Measurements from ENCODE around the gene CDH18.

CDH18 gene

DNA sequence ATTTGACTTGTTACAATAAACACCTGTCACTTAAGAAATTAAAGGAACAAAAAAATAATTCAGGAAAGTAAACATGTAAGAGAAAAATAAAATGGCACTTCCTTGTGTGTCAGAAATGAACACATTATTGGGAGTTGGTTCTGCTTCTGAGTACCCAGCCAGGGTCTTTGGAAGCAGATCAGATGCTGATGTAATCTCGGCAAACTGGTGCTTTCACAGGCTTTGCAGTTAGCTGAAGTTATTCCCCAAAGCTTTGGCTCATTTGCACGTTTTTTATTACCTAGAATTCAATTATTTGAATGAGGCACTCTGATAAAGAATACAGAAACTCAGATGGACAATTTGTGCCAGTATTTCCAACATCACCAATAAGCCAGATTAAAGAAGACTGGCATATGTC, 10.9 kb downstream of the CDH18 start:
- Histone ChIP-seq H3K4me3 (ENCODE audit: low read length) (no peak overlapping the region), H3K9me3 (replicated peaks; ENCODE audit: insufficient read depth, low read length) (no peaks in the 10 kb centered on the region), H3K9me2 (replicated peaks; ENCODE audit: insufficient read depth, low read length) (no peaks in the 10 kb centered on the region), H3K27me3 (replicated peaks; ENCODE audit: insufficient read depth, low read length) (no peaks in the 10 kb centered on the region), H2AFZ (ENCODE audit: low read length) (no peak overlapping the region), H3K4me1 (ENCODE audit: low read length) (no peaks in the 10 kb centered on the region), H3F3A (ENCODE audit: insufficient read depth, low read length) (no peaks in the 10 kb centered on the region), H4K20me1 (ENCODE audit: insufficient read depth, low read length) (no peaks in the 10 kb centered on the region), H3K36me3 (replicated peaks; ENCODE audit: insufficient read depth, low read length) (no peaks in the 10 kb centered on the region), H3K9ac (ENCODE audit: low read length) (no peak overlapping the region), H3K79me2 (ENCODE audit: low read length) (no peaks in the 10 kb centered on the region), H3K4me2 (ENCODE audit: low read depth, low read length) (no peak overlapping the region), H3K27ac (ENCODE audit: low read length) (no peak overlapping the region)
- no peak for DNase-seq
- TF ChIP-seq, protein P1, sequence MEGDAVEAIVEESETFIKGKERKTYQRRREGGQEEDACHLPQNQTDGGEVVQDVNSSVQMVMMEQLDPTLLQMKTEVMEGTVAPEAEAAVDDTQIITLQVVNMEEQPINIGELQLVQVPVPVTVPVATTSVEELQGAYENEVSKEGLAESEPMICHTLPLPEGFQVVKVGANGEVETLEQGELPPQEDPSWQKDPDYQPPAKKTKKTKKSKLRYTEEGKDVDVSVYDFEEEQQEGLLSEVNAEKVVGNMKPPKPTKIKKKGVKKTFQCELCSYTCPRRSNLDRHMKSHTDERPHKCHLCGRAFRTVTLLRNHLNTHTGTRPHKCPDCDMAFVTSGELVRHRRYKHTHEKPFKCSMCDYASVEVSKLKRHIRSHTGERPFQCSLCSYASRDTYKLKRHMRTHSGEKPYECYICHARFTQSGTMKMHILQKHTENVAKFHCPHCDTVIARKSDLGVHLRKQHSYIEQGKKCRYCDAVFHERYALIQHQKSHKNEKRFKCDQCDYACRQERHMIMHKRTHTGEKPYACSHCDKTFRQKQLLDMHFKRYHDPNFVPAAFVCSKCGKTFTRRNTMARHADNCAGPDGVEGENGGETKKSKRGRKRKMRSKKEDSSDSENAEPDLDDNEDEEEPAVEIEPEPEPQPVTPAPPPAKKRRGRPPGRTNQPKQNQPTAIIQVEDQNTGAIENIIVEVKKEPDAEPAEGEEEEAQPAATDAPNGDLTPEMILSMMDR (IDR thresholded peaks at IDR 0.05; ENCODE audit: low read length): no peak
- TF ChIP-seq EZH2phosphoT487 (IDR thresholded peaks at IDR 0.05; ENCODE audit: low read length): no peak
- TF ChIP-seq EZH2 (optimal IDR thresholded peaks at IDR 0.05; ENCODE audit: low read depth, low read length): no peak

DNA sequence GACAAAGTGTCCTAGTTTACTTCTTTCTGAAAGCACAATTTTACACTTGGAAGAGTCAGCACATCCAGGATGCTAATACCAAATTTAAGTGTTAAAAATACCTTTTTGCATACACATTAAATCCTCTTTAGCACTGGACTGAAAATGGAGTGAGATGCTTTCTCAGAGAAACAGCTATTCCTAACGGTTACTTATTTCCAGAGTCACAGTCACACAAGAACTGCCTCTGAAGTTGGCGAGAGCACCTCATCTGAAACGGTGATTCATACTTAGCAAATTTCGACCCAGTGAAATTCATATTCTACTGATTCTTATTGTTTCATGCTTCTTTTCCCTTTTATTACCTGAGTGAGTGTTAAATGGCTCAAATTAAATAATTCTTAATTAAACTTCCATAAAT, 12.2 kb downstream of the CDH18 start:
- no peaks in the 10 kb centered on the region for H3K9me2 ChIP-seq (replicated peaks; ENCODE audit: insufficient read depth, low read length)
- H3K4me3 ChIP-seq (ENCODE audit: low read length): no peak overlapping the region
- H4K20me1 ChIP-seq (ENCODE audit: insufficient read depth, low read length): no peaks in the 10 kb centered on the region
- DNase-seq: no peak
- no peaks in the 10 kb centered on the region for H3F3A ChIP-seq (ENCODE audit: insufficient read depth, low read length)
- no peaks in the 10 kb centered on the region for H3K4me1 ChIP-seq (ENCODE audit: low read length)
- no peak overlapping the region for H3K27ac ChIP-seq (ENCODE audit: low read length)
- no peak overlapping the region for H3K4me2 ChIP-seq (ENCODE audit: low read depth, low read length)
- no peaks in the 10 kb centered on the region for H3K9me3 ChIP-seq (replicated peaks; ENCODE audit: insufficient read depth, low read length)
- H3K79me2 ChIP-seq (ENCODE audit: low read length): no peaks in the 10 kb centered on the region
- TF ChIP-seq, protein P1 (IDR thresholded peaks at IDR 0.05; ENCODE audit: low read length): no peak
- TF ChIP-seq EZH2phosphoT487 (IDR thresholded peaks at IDR 0.05; ENCODE audit: low read length) (no peak), EZH2 (optimal IDR thresholded peaks at IDR 0.05; ENCODE audit: low read depth, low read length) (no peak)
- H3K27me3 ChIP-seq (replicated peaks; ENCODE audit: insufficient read depth, low read length): no peaks in the 10 kb centered on the region
- no peak overlapping the region for H2AFZ ChIP-seq (ENCODE audit: low read length)
- no peaks in the 10 kb centered on the region for H3K36me3 ChIP-seq (replicated peaks; ENCODE audit: insufficient read depth, low read length)
- H3K9ac ChIP-seq (ENCODE audit: low read length): no peak overlapping the region

DNA sequence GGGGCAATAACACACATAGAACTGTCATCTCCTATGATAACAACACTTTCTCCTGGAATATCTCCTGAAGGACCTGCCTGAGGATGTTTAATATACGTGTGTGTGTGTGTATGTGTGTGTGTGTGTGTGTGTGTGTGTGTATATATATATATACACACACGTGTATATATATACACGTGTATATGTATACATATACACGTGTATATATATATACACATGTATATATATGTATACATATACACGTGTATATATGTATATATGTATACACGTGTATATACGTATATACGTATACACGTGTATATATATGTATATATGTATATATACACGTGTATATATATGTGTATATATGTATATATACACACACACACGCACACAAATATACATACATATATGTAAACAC, 27.5 kb downstream of the CDH18 start:
- no peak overlapping the region for H3K4me3 ChIP-seq (ENCODE audit: low read length)
- no peak overlapping the region for H3K27ac ChIP-seq (ENCODE audit: low read length)
- no peaks in the 10 kb centered on the region for H3K9me2 ChIP-seq (replicated peaks; ENCODE audit: insufficient read depth, low read length)
- no peaks in the 10 kb centered on the region for H3K4me1 ChIP-seq (ENCODE audit: low read length)
- H2AFZ ChIP-seq (ENCODE audit: low read length): no peak overlapping the region
- no peak for TF ChIP-seq EZH2phosphoT487 (IDR thresholded peaks at IDR 0.05; ENCODE audit: low read length)
- no peak for TF ChIP-seq EZH2 (optimal IDR thresholded peaks at IDR 0.05; ENCODE audit: low read depth, low read length)
- TF ChIP-seq, protein P1 (IDR thresholded peaks at IDR 0.05; ENCODE audit: low read length): no peak
- no peaks in the 10 kb centered on the region for H3K36me3 ChIP-seq (replicated peaks; ENCODE audit: insufficient read depth, low read length)
- no peak overlapping the region for H3K4me2 ChIP-seq (ENCODE audit: low read depth, low read length)
- no peaks in the 10 kb centered on the region for H3K79me2 ChIP-seq (ENCODE audit: low read length)
- H3K9ac ChIP-seq (ENCODE audit: low read length): no peak overlapping the region
- no peak for DNase-seq
- H4K20me1 ChIP-seq (ENCODE audit: insufficient read depth, low read length): no peaks in the 10 kb centered on the region
- H3K9me3 ChIP-seq (replicated peaks; ENCODE audit: insufficient read depth, low read length): no peaks in the 10 kb centered on the region
- no peaks in the 10 kb centered on the region for H3F3A ChIP-seq (ENCODE audit: insufficient read depth, low read length)
- H3K27me3 ChIP-seq (replicated peaks; ENCODE audit: insufficient read depth, low read length): no peaks in the 10 kb centered on the region

All from MM.1S (cell line).